Non-pigmented ciliary epithelial cell (primary cell): ENCODE results near the gene ANAPC15.

Source experiments
- DNase-seq: peaks from one replicate; pipeline ENCODE4 v3.0.0-alpha.2; 2010; ENCODE audit warnings: low read depth

ANAPC15 gene

DNA sequence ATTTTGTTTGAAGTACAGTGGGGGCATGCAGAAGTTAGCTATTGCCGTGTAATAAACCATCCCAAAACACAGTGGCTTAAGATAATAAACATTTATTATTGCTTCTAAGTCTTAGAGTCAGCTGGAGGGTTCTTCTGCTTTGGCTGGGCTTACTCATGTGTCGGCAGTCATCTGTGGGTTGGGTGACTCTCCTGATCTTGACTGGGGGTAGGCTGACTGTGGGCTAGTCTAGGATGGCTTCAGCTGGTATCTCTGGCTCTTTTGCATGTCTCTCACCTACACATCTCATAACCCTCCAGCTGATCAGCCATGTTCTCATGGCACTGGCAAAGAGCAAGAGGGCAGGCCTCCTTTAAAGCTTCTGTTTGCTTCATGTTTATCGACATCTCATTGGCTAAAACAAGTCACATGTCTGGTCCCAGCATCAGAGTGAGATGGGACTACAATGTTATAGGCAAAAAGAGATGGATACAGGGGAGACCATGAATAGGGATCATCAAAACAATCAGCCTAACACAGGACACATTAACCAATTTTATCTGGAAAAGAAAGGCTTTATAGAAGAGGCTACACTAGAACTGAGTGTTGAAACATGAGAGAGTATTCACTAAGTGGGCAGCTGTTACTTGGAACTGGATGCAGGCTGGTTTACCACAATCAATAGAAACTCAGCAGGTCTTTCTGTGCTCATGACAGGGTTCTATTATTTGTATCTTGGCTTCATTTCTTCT lies 26.7 kb downstream of the ANAPC15 start:
- DNase-seq: no peak

DNA sequence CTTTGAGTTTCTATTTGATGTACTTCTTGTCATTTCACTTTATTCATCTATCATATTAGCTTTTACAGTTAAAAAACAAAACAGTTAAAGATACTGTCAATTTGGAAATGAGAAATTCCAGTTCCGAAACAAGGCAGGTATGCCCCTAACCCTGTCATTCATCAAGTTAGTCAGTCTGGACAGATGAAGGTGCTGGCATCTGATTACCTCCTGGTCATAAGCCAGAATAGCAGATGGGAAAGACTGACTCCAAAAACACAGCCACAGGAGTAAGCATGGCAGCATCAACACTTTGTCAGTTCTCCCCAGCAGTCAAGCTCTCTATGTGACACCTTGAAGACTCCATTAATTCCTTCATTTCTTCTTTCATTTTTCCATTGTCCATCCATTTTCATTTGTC lies 27.5 kb downstream of the ANAPC15 start:
- DNase-seq: no peak

DNA sequence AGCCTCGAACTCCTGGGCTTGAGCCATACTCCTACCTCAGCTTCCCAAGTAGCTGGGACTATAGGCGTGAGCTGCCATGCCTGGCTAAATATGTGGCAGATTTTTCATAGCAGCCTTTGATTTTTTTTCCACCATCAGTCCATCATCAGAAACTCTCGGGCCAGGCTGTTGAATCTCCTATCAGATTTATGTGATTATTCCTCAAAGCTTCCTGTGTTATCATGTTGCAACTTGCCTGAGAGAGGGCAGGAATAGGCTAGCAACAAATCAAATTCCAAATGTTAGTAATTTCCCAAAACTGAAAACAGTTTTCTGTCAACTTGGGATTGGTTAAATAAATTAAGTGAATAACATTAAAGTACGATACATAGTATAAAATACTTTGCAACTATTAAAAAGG lies 28.4 kb downstream of the ANAPC15 start:
- DNase-seq: no peak

DNA sequence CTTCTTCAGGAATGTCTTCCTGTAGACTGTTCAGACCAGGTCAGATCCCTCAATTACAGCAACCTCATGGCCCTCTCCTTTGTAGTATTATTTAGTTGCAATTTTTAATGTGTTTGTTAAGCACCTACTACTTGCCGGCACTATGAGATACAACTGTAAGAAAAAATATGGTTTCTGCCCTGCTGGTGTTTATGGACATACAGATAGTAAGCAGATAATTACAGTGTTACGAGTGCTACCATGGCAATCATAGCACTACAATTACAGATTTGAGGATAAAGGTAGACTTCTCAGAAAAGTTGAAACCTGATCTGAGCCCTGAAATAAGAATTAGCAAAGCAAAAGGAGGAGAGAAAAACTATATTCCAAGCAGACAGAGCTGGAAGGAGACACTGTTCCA lies 29.1 kb downstream of the ANAPC15 start:
- no peak for DNase-seq

DNA sequence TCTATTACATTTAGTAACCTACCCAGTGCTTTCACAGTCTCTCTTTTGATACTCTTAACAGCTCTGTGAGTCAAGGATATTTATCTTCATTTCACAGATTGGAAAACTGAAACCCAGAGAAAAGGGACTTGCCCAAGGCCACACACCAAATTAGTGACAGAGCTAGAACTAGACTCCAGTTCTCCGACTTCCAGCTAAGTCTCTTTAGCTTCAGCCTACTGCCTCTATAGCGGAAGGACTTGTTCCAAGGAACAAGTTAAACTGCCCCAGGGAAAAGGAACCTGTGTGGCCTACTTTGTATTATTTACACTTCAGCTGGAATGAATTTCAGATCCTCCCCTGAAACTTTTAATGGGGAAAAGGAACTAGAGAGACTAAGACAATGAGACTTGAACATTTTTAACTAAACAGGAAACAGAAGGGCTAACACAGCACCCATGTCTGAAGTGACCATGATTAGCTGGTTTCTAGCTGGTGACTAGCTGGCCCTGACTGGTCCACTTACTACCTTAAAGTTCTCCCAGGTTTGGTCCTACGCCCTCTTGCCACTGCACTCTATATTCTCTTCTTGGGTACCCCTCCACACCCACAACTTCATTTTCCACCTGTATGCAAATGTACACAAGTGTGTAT lies 30.6 kb downstream of the ANAPC15 start:
- DNase-seq: no peak

DNA sequence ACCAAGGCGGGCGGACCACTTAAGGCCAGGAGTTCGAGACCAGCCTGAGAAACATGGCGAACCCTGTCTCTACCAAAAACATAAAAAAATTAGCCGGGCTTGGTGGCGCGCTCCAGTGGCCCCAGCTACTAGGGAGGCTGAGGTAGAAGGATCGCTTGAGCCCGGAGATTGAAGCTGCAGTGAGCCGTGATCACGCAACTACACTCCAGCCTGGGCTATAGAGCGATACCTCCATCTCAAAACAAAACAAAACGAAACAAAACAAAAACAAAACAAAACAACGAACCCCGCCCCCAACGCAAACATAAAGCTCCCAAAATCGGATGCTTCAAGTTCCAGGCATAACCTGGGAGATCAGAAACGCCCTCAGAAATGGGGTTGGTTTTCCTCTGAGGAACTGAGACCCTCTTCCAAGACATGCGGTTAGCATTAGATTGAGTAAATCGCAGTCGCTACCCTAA lies 31.3 kb downstream of the ANAPC15 start:
- no peak for DNase-seq

DNA sequence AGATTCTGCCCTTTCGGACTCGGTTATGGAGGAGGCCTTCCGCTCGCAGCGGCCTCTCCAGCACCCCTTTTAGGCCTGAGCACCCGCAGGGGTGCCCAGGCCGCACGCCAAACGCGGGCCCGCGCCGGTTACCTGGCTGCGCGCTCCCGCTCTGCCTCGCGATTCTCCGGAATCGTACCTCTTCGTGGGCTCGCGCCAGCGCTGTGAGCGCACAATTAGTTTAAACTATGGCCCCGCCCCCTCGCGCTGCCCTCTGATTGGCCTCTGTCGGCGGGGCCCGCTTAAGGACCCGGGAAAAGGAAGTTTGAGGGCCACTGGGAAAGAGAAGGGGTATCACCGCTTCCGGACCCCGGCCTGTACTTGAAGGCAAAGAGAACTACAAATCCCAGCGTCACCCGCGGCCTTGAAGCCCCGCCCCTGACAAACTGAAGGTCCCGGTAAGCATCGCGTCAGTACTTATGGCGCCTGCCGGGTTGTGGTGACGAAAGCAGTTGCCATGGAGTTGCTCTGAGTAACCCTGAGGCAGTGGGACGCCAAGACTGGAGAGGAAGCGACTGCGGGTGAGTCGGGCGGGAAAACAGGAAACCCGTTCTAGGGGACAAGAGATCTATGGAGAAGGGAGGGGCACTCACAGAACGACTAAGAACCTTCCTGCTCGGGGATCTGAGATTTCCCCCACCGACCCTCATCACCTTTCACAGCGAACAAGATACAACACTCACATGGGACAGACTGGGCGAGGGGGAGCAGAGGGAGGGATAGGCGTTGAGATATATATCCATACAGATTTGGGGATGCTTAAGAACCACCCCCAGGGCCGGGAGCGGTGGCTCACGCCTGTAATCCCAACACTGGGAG lies 31.9 kb downstream of the ANAPC15 start, which contains the start of the genes LRRC51 and NUMA1:
Gene LRRC51, plus strand, starts transcription at position 525 of the 858 bp plus-strand sequence. CDS start 8,234 bp downstream, outside the sequence.
Gene NUMA1, minus strand, starts transcription at position 217 of the 858 bp plus-strand sequence. CDS start 44,599 bp downstream, outside the sequence.
- DNase-seq: peak; percentile 100

DNA sequence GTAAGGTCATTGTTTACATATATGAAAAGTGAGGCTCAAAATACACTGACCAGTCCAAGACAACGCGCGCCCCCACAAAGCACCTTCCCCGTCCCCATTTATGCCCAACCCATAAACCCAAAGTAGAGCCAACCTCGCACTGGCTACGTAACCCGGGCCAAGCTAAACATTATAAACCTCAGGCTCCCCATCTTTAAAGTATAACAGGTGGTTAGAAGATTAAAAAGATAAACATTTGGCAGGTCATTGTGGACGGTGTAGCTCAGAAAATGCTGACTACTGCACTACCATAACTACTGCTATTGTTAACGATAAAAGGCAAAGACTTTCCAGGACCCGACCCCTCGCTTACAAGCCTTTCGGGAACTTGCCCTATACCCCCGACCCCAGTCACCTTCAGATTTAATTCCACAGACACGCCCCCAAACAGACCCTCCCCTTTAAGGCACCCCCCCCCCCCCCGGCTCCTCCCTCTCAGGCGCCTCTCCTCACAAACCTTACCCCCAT lies 32.6 kb downstream of the ANAPC15 start:
- no peak for DNase-seq

DNA sequence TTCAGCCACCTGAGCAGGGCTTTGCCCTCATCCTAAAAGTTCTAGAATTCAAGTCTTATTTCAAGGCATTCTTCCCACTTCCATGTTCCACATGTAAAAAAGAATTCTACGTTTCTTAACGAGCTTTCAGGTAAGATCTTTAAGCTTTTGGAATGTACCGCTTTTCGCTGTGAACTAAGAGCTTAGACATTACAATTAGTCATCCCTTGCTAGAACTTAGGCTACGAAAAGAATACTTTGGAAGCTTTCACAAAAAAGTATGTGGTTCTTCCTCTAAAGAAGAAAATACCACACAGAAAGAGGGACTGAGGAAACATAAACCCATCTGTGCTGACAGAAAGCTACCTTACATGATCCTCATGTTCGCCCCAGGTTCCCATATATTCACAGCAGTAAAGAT lies 34.0 kb downstream of the ANAPC15 start:
- DNase-seq: no peak

DNA sequence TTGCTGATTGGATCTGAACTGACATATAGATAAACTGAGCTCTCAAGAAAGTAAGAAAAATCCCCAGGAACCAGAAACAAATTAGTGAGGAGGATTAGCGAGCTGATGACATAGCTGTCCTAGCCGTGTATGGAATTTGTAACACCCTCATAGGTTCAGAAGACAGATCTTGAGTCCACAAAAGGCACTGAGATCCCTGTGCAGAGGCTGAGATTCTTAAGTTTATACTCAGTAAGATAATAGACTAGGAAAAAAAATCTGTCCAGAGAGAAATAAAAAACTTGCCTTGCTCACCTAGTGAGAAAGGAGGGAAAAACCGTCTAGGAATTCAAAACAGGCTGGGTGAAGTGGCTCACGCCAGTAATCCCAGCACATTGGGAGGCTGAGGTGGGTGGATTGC lies 36.7 kb downstream of the ANAPC15 start:
- no peak for DNase-seq

DNA sequence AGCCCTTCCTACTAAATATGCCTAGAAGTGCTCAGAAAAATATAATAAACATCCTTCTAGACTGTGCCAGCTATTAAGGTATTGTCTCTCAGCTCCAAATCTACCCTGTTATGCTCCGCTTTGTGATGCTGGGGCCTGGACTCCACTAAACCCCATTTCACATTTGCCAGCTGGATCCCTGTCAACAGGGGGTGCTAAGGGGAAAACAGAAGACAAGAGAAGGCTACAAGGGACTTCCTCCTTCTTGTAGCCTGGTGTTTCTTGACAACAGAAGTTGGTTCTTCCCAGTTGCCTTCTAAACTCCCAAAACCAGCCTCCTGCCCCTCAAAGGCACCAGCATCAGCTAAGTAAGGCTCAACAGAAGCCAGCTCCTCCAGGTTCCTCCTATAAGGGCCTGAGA lies 37.4 kb downstream of the ANAPC15 start:
- no peak for DNase-seq

DNA sequence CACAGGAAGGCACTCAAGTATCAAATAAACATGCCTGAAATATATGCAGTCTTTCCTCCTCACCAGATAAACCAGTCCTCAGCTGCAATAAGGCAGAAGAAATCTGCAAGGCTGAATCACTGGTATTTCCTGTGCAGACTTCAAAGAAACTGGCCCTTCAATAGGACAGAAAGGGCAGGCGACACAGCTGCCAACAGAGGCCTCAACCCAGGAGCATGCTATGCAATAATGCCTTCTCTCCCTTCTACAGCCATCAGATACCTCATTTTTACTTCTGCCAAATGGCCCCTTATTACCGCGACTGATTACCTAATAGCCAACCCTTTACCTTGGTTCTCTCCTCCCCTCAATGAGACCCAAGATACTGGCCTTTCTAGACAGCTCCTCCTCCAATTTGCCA lies 40.1 kb downstream of the ANAPC15 start:
- DNase-seq: peak; percentile 77

DNA sequence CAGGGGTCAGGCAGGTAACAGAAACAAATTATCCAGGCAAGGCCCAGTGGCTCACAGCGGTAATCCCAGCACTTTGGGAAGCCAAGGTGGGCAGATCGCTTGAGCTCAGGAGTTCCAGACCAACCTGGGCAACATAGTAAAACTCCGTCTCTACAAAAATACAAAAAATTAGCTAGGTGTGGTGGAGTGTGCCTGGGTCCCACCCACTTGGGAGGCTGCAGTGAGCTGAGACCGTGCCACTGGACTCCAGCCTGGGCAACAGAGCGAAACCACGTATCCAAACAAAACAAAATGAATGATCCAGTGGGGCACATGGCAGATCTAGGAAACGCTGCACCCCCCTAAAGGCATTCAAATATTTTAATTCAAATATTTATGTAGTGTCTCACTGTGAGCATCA lies 42.0 kb downstream of the ANAPC15 start:
- no peak for DNase-seq

DNA sequence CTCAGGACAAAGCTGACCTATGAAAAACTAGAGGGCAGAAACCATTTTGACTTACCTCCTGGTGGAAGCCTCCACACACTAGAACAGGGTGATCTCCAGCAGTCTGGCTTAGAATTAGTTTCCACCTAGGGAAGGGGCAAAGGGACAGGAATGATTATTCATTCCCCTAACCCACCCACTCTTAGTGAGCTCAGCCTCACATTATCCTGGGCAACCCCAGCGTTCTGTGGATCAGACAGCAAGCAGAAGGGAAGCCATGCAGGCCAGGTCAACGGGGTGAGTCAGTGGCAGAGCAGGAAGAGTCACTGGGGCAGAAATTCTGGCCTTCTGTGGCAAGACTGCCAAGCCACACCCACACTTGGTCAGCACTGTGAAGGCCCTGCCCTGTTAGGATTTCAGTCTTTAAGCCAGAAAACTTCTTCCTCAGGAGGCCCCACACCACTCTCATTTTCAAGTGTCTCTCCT lies 42.7 kb downstream of the ANAPC15 start:
- DNase-seq: peak; percentile 61

DNA sequence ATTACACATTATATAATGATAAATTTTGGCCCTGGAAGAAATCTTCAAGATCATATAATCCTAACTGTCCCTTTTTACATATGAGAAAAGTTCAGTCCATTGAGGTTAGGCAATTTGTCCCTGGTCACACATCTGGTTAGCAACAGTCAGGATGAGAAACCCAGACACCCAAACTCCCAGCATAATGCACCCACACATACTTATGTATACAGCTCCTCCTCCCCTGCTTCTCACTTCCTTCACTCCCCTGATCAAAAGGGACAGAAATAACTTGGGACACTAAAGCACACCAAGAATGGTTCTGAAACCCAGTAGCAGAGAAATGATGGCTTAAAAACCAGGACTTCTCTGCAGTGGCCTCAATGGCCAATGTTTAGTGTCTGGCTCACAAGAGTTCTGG lies 43.3 kb downstream of the ANAPC15 start:
- no peak for DNase-seq

DNA sequence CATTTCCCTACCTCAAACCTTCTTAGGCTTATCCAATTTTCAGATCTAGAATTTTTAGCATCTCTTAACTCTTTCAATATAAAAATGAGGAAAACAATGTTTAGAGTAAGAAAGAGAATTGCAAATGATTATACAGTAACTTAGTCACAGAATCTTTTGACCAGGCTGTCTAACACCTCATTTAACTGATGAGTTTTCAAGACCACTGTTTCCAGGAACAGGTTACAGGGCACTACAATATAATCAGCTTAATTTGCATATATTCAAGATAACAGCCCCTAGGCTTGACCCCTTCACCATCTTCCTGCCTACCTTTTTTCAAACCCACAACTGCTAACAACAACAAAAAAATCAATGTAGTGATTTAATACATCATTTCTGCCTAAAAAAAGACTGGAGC lies 44.8 kb downstream of the ANAPC15 start:
- DNase-seq: no peak

DNA sequence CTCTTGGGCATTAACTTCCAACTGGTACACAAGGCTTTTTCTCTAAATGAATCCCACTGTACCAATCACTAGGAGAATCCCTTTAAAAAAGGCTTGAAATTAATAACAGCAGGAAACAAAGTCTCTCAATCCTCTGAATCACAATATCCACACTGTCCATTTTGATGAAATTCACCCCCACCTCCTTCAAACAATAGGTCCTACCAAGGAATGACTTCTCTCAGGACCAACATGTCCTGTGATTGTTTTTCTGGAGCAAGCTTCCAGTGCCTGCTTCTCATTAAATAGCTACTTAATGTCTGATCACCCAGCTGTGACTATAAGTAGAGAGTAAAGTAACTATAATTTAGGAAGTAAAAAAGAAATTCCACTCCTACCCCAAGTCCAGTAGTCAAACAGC lies 45.2 kb downstream of the ANAPC15 start:
- no peak for DNase-seq

DNA sequence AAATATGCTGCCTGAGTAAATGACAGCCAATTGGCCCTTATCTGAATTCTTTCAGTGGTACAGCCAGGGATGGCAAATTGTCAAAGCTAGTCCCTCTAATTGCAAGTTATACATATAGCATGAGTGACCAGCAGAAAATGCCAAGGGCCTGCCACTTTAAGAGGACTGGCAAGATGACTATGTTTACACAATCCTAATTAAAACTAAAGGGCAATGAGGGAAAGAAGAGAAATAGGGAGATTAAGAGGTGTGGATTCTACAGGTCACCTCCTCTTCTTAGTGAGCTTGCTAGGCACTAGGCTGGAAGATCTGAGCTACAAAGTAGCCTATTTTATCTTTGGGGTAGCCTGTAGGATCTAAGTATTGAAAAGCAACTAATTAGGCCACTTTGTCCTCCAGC lies 45.6 kb downstream of the ANAPC15 start:
- DNase-seq: no peak

DNA sequence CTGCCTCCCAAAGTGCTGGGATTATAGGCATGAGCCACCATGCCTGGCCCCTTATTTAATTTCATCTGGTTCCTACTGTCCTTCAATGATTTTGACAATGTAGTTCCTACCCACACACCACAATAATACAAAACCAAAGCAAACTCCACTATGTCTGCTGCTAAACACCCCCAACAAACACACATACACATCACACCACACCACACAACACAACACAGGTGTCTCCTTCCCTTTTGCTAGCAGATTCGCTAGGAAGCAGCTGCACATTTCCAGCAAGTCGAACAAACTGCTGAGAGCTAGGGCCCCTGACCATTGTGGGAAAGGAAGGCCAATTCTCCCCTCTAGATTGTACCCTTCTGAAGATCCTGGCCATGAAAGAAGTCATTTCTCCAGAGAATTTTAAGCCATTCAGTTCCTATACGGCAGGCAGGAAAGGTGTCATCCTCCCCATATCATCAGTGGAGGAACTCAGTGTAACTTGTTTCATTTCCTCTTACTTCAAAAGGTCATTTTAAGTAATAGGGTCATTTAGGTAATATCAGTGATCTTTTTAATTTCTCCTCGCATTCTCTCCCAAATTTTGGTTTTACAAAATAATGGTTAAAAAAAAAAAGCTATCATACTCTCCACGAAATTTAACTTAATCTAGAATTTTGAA lies 50.6 kb downstream of the ANAPC15 start:
- no peak for DNase-seq
